Measurements from ENCODE around the gene ZMYND8. TPM values are rescaled to one million over a fixed set of nuclear protein-coding genes. Genes with fewer than 3 reads are reported as not detected.

The ZMYND8 gene
- total and polyA plus RNA-seq, 11 donors, result 11.3 to 46.4 (median 28.7) TPM

GRCh38 chr20:47360297-47361056 lies 4.0 kb upstream of the ZMYND8 start:
- DNase-seq, result peak; percentile 92 to 97 (median 93)
- Histone ChIP-seq H3K4me1 (peaks cover 29 to 75% (median 64%) of the 10 kb centered on the region in 12 donors), H3K27ac (peak overlapping the region; percentile 94 to 99 (median 98)), H3K9me3 (no peaks in the 10 kb centered on the region), H3K36me3 (no peaks in the 10 kb centered on the region), H3K4me3 (peak overlapping the region in 7 of 12 donors; percentile 4 to 25 (median 15)), H3K27me3 (no peaks in the 10 kb centered on the region)
- ATAC-seq, result peak; percentile 63 to 80 (median 72)
- WGBS, 4 donors, result 2 to 4% (median 3%) methylated on average over 19 of the region's 19 CpGs
- intact Hi-C loops (cut with DNase I), result loop anchor here in 9 of 10 donors (1.0 to 5.0 kb wide), 11 partner anchors 28 to 88 kb away; no protein-coding TSS in a partner anchor
- TF ChIP-seq POLR2A (IDR thresholded peaks at IDR 0.05), result peak in 1 of 2 donors; percentile 85
- TF ChIP-seq CTCF (IDR thresholded peaks at IDR 0.05), result peak in 1 of 12 donors; percentile 11

GRCh38 chr20:47359530-47360296 lies 3.2 kb upstream of the ZMYND8 start:
- TF ChIP-seq CTCF (IDR thresholded peaks at IDR 0.05) (no peak), POLR2A (IDR thresholded peaks at IDR 0.05) (no peak)
- peak in 1 of 5 donors; percentile 29 for DNase-seq
- Histone ChIP-seq H3K4me3 (no peak overlapping the region), H3K27me3 (no peaks in the 10 kb centered on the region), H3K4me1 (peaks cover 29 to 81% (median 71%) of the 10 kb centered on the region in 12 donors), H3K36me3 (no peaks in the 10 kb centered on the region), H3K9me3 (no peaks in the 10 kb centered on the region), H3K27ac (peak overlapping the region; percentile 94 to 99 (median 98))
- peak in 1 of 4 donors; percentile 1 for ATAC-seq
- 55 to 62% (median 57%) methylated on average over 9 of the region's 9 CpGs for WGBS, 4 donors
- intact Hi-C loops (cut with DNase I), result loop anchor here (1.0 to 5.0 kb wide), 12 partner anchors 27 to 87 kb away; no protein-coding TSS in a partner anchor

GRCh38 chr20:47358672-47359529 lies 2.4 kb upstream of the ZMYND8 start:
- TF ChIP-seq POLR2A (IDR thresholded peaks at IDR 0.05) (peak in 1 of 2 donors; percentile 54), CTCF (IDR thresholded peaks at IDR 0.05) (no peak)
- Histone ChIP-seq H3K27ac (peak overlapping the region; percentile 94 to 99 (median 98)), H3K4me1 (peaks cover 29 to 89% (median 80%) of the 10 kb centered on the region in 12 donors), H3K36me3 (no peaks in the 10 kb centered on the region), H3K9me3 (no peaks in the 10 kb centered on the region), H3K27me3 (no peaks in the 10 kb centered on the region), H3K4me3 (peak overlapping the region in 1 of 12 donors; percentile 1)
- 8 to 12% (median 11%) methylated on average over 17 of the region's 17 CpGs for WGBS, 4 donors
- peak; percentile 43 to 62 (median 46) for ATAC-seq
- DNase-seq, result peak in 4 of 5 donors; percentile 77 to 86 (median 80)
- intact Hi-C loops (cut with DNase I), result loop anchor here in 5 of 10 donors (1.0 to 5.0 kb wide), 4 partner anchors 40 to 87 kb away; no protein-coding TSS in a partner anchor

All from heart left ventricle (tissue), 16 donors.